Natural killer cell treated with Interleukin-12 subunit alpha and Interleukin-12 subunit beta and Interleukin-15 and Interleukin-18, amount 100 ng/mL, for 72 hours (primary cell): Measurements from ENCODE around the gene HDAC10. TPM values are rescaled to one million over a fixed set of nuclear protein-coding genes. Genes with fewer than 3 reads are reported as not detected.

Source experiments
- ATAC-seq, 2 donors: fragments of 150-1000 bp; cut with Tn5 transposase in 1 of 2; sonication (Bioruptor Pico), chemical (Tn5 transposase) in 1 of 2; 2 replicates each; pipeline ENCODE4 v1.10.0; 2021
- DNase-seq: peaks from one replicate; pipeline ENCODE4 v3.0.0; 2022; ENCODE audit warnings: low spot score
- H3K27ac Mint-ChIP-seq, 2 donors: 1 replicate in 1 of 2; 2 replicates in 1 of 2; pipeline ENCODE4 v1.8.0; 2022; ENCODE audit warnings: mixed read lengths in 2 of 2, mild to moderate bottlenecking in 1 of 2, moderate library complexity in 1 of 2
- H3K27me3 Mint-ChIP-seq, 2 donors: 1 replicate in 1 of 2; 2 replicates in 1 of 2; pipeline ENCODE4 v1.8.0; 2022; ENCODE audit warnings: mixed read lengths in 2 of 2
- H3K36me3 Mint-ChIP-seq: one replicate; pipeline ENCODE4 v1.8.0; 2022; ENCODE audit warnings: mixed read lengths
- H3K4me1 Mint-ChIP-seq, 2 donors: 1 replicate in 1 of 2; 2 replicates in 1 of 2; pipeline ENCODE4 v1.8.0; 2022; ENCODE audit warnings: low read depth in 2 of 2, mixed read lengths in 2 of 2, mild to moderate bottlenecking in 1 of 2
- H3K4me3 Mint-ChIP-seq: one replicate; pipeline ENCODE4 v1.8.0; 2022; ENCODE audit warnings: mixed read lengths
- H3K9me3 Mint-ChIP-seq: 2 replicates; pipeline ENCODE4 v1.8.0; 2022; ENCODE audit warnings: mixed read lengths
- total RNA-seq, 2 donors: library from RNA; stranded (reverse); gene quantifications; one replicate each; pipeline ENCODE4 v1.2.3, GENCODE V29; 2022

HDAC10 gene
- total RNA-seq, 2 donors from 2014 or later: 54.5 to 113 TPM

DNA sequence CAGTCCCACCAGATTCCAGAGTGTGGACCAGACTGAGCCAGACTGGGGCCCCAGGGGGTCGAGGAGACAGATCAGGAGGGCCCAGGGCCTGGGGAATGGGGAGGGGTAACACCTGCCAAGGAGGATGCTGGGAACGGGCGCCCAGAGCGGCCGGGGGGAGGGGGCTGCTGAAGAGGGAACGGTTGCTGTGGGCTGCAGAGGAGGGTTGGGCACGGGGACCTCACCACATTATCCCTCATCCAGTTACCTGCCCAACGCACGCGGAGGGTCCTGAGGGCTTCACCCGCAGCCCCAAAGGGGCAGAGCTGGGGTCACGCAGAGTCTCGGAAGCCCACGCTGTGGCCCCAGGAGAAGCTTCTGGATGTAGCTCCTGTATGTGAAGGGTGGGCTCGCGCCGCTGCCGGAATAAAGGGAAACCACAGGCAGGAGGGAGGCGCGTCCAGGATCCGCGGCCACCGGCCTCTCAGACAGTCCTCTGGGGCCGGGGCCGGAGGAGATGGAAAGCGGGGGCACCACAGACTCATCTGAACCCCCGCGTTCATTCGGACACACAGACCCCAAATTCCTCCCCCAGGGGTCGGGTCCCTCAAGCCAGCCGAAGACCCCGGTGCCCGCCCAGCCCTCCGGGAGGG is 51.1 kb downstream of the HDAC10 start:
- Mint-ChIP-seq H3K9me3 (no peaks in the 10 kb centered on the region), H3K4me1 (peaks cover 9% of the 10 kb centered on the region in 2 donors), H3K4me3 (peak overlapping the region; percentile 42), H3K27ac (peak overlapping the region in 1 of 2 donors; percentile 14), H3K27me3 (no peaks in the 10 kb centered on the region), H3K36me3 (peaks cover 10% of the 10 kb centered on the region)
- ATAC-seq: peak; percentile 0
- DNase-seq: no peak

DNA sequence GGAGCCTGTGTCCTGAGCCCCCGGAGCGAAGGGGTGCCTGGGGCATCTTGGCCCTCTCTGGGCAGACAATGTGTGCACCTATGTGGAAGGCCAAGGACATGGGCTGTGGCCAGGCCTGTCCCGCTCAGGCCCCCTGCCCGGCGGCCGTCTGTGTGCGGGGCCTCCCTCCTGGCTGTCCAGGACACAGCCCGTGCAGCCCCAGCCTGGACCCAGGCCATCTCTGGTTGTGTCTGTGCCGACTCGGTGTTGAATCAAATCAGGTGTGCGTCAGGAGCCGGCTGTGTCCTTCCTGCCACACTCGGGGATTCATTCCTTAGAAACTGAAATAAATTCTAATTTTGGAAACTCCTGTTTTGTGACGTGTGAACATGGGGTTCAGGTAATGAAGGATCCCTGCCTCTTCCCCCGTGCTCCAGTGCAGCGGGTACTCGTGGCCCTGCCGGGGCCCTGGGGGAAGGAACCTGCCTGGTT is 51.8 kb downstream of the HDAC10 start:
- no peak for DNase-seq
- no peaks in the 10 kb centered on the region for H3K9me3 Mint-ChIP-seq
- no peak for ATAC-seq
- no peaks in the 10 kb centered on the region for H3K27me3 Mint-ChIP-seq
- H3K4me3 Mint-ChIP-seq: peak overlapping the region; percentile 42
- H3K36me3 Mint-ChIP-seq: peaks cover 10% of the 10 kb centered on the region
- peak overlapping the region in 1 of 2 donors; percentile 14 for H3K27ac Mint-ChIP-seq
- H3K4me1 Mint-ChIP-seq: peaks cover 5 to 6% of the 10 kb centered on the region in 2 donors

DNA sequence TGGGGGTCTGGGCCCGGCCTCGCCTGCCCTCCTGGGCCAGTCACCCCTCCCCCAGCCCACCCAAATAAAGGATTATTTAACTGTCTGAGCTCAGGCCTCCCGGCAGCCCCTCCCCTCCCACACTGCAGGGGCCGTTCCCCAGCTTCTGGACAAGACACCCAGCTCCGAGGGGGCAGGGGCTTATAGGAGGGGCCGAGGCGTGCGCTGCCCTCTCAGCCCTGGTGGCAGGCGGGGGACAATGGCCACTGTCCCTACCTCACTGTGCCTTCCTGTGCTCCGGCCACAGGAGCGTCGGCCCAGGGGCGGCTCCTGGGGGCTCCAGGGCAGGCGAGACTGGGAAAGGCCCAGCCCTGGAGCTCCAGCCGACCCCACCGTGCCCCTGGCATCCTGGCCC is 52.4 kb downstream of the HDAC10 start:
- no peak overlapping the region for H3K4me3 Mint-ChIP-seq

DNA sequence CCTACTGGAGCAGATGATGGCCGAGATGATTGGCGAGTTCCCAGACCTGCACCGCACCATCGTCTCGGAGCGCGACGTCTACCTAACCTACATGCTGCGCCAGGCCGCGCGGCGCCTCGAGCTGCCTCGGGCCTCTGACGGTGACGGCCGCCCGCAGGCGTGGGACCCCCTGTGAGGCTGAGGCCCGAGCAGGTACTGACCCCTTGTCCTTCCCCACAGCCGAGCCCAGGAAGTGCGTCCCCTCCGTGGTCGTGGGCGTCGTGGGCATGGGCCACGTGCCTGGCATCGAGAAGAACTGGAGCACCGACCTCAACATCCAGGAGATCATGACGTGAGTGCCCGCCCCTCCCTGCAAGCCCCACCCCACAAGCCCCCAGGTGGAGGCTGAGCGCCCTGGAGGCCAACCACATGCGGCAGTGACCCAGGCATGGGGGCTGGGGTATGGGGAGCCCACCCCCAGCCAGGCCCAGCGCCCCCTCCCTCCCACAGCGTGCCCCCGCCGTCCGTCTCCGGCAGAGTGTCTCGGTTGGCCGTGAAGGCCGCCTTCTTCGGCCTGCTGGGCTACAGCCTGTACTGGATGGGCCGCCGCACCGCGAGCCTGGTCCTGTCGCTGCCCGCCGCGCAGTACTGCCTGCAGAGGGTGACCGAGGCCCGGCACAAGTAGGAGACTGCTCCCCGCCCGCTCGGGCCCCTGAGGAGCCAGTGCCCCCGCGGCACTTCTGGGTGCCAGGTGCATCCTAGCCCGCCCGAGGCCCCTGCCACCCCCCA is 53.0 kb downstream of the HDAC10 start:
- no peak for ATAC-seq
- Mint-ChIP-seq H3K4me1 (peaks cover 5 to 6% of the 10 kb centered on the region in 2 donors), H3K4me3 (no peak overlapping the region), H3K9me3 (no peaks in the 10 kb centered on the region), H3K27me3 (no peaks in the 10 kb centered on the region), H3K36me3 (no peaks in the 10 kb centered on the region), H3K27ac (no peak overlapping the region)
- no peak for DNase-seq

More for the DNA sequence above, 52.4 kb downstream of the HDAC10 start:
- ATAC-seq (no peak), DNase-seq (no peak)
- Mint-ChIP-seq H3K4me1 (peaks cover 5 to 6% of the 10 kb centered on the region in 2 donors), H3K27ac (no peak overlapping the region), H3K27me3 (no peaks in the 10 kb centered on the region), H3K36me3 (peaks cover 6% of the 10 kb centered on the region), H3K9me3 (no peaks in the 10 kb centered on the region)

DNA sequence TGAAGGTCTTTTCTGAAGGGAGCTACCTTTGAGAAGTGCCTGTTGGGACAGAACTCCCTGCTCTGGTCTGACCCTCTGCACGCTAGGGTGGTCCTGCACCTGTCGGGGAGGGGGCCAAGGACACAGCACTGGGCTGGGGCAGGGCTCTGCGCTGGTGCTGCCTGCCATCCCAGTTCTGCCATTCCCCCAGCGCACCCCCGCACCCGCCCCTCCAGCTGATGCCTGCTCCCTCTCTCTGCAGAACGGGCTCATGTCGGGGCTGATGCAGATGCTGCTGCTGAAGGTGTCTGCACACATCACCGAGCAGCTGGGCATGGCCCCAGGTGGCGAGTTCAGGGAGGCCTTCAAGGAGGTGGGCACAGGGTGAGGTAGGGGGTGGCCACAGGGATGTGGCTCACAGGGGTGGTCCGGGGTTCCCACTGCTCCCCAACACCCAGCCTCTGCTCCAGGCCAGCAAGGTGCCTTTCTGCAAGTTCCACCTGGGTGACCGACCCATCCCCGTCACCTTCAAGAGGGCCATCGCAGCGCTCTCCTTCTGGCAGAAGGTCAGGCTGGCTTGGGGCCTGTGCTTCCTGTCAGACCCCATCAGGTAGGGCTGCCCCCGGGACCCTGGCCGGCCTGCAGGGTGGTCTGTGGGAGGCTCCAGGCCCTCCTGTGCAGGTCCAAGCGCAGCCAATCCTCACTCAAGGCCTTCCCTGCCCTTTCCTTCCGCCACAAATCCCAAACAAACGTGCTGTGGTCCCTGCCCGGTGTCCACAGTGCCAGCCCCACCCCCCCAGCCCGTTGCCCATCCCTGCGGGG is 53.9 kb downstream of the HDAC10 start:
- Mint-ChIP-seq H3K36me3 (no peaks in the 10 kb centered on the region), H3K27me3 (no peaks in the 10 kb centered on the region), H3K9me3 (no peaks in the 10 kb centered on the region), H3K4me3 (no peak overlapping the region), H3K27ac (no peak overlapping the region), H3K4me1 (peaks cover 6 to 7% of the 10 kb centered on the region in 2 donors)
- no peak for DNase-seq
- ATAC-seq: no peak

DNA sequence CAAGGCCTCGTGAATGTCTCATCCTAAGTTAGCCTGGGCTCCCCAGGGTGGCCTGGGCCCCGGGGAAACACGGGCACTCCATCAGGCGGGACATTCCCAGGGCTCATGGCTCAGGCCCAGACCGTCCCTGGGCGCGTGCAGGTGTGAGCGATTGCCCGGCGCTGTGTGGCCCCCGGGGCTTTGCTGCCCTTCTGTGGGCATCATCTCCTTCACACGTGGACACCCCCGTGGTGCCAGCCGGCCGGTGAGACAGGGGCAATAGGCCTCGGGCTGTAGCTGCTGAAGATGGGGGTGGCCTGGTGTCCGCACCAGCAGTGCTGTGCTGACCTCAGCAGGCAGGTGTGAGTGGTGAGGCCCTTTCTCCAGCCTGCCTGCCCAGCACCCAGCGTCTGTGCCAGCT is 54.8 kb downstream of the HDAC10 start:
- ATAC-seq: no peak
- H3K4me3 Mint-ChIP-seq: no peak overlapping the region
- H3K27ac Mint-ChIP-seq: no peak overlapping the region
- H3K9me3 Mint-ChIP-seq: no peaks in the 10 kb centered on the region
- H3K4me1 Mint-ChIP-seq: peaks cover 9% of the 10 kb centered on the region in 2 donors
- no peak for DNase-seq
- H3K36me3 Mint-ChIP-seq: no peaks in the 10 kb centered on the region
- H3K27me3 Mint-ChIP-seq: no peaks in the 10 kb centered on the region

Other genes with a start within 250 kb of the HDAC10 start
- gene IL17REL, start 238.5 kb downstream of the HDAC10 start, total RNA-seq: not detected
- gene TTLL8, start 193.0 kb downstream of the HDAC10 start, total RNA-seq: not detected
- 10 to 100 TPM in 1 of 2 donors, 1 to 10 TPM in 1; 4.5 to 14.8 TPM for gene MLC1, start 165.8 kb downstream of the HDAC10 start, total RNA-seq
- gene MOV10L1, start 161.3 kb downstream of the HDAC10 start, total RNA-seq: not detected
- 1 to 10 TPM; 3.0 to 3.5 TPM for gene PANX2, start 80.5 kb downstream of the HDAC10 start, total RNA-seq
- 100 to 1,000 TPM in 1 of 2 donors, 10 to 100 TPM in 1; 71.0 to 139 TPM for gene TRABD, start 65.4 kb downstream of the HDAC10 start, total RNA-seq
- gene SELENOO, start 50.3 kb downstream of the HDAC10 start, total RNA-seq: 10 to 100 TPM; 23.4 to 43.3 TPM
- gene TUBGCP6, start 6.2 kb downstream of the HDAC10 start, total RNA-seq: 10 to 100 TPM; 47.6 to 80.1 TPM
- 1 to 10 TPM; 1.6 to 9.0 TPM for gene MAPK12, start 10.4 kb upstream of the HDAC10 start, total RNA-seq
- gene MAPK11, start 19.1 kb upstream of the HDAC10 start, total RNA-seq: 10 to 100 TPM; 10.2 to 15.1 TPM
- 1 to 10 TPM; 4.4 to 5.5 TPM for gene PLXNB2, start 56.4 kb upstream of the HDAC10 start, total RNA-seq
- 1 to 10 TPM; 2.2 TPM for gene DENND6B, start 75.7 kb upstream of the HDAC10 start, total RNA-seq
- gene PPP6R2, start 92.1 kb upstream of the HDAC10 start, total RNA-seq: 100 to 1,000 TPM in 1 of 2 donors, 10 to 100 TPM in 1; 61.1 to 100 TPM
- gene SBF1, start 223.8 kb upstream of the HDAC10 start, total RNA-seq: 100 to 1,000 TPM; 114 to 152 TPM
- 1 to 10 TPM; 2.6 to 6.7 TPM for gene ADM2, start 230.3 kb upstream of the HDAC10 start, total RNA-seq
- gene MIOX, start 235.6 kb upstream of the HDAC10 start, total RNA-seq: under 1 TPM in 1 of 2 donors, not detected in 1; 0.45 TPM